HUES48 (cell line): Measurements from ENCODE around the gene KCP.
A peak's percentile ranks its signal among the peaks of the same experiment; 100 is the strongest.

Experiments
- H3K27ac ChIP-seq: one replicate; pipeline ENCODE4 v1.7.0; 2013; ENCODE audit warnings: low read depth, low read length, inconsistent platforms
- H3K27me3 ChIP-seq: 2 replicates; pipeline ENCODE4 v1.6.1; 2013; ENCODE audit warnings: mild to moderate bottlenecking, low read length; ENCODE audit not compliant: control insufficient read depth, insufficient read depth
- H3K36me3 ChIP-seq: 2 replicates; pipeline ENCODE4 v1.6.1; 2013; ENCODE audit warnings: low read length; ENCODE audit not compliant: control insufficient read depth, insufficient read depth
- H3K4me1 ChIP-seq: 2 replicates; pipeline ENCODE4 v1.6.1; 2013; ENCODE audit warnings: mild to moderate bottlenecking, low read length; ENCODE audit not compliant: control insufficient read depth, insufficient read depth
- H3K4me3 ChIP-seq: 2 replicates; pipeline ENCODE4 v1.5.1; 2013; ENCODE audit warnings: mild to moderate bottlenecking, low read depth, low read length
- H3K9ac ChIP-seq: 2 replicates; pipeline ENCODE4 v1.6.1; 2013; ENCODE audit warnings: mild to moderate bottlenecking, low read depth, low read length, moderate library complexity
- H3K9me3 ChIP-seq: 2 replicates; pipeline ENCODE4 v1.6.1; 2013; ENCODE audit warnings: low read length; ENCODE audit not compliant: control insufficient read depth, insufficient read depth

Gene KCP

GRCh38 chr7:128838109-128838779 is 72.3 kb downstream of the KCP start:
- H3K4me1 ChIP-seq: peaks cover 8% of the 10 kb centered on the region
- no peak overlapping the region for H3K4me3 ChIP-seq
- H3K27ac ChIP-seq: no peak overlapping the region
- no peaks in the 10 kb centered on the region for H3K9me3 ChIP-seq
- no peak overlapping the region for H3K9ac ChIP-seq
- H3K36me3 ChIP-seq: peaks cover 3% of the 10 kb centered on the region; the same call in 1 of the 2 replicates
- no peaks in the 10 kb centered on the region for H3K27me3 ChIP-seq

DNA sequence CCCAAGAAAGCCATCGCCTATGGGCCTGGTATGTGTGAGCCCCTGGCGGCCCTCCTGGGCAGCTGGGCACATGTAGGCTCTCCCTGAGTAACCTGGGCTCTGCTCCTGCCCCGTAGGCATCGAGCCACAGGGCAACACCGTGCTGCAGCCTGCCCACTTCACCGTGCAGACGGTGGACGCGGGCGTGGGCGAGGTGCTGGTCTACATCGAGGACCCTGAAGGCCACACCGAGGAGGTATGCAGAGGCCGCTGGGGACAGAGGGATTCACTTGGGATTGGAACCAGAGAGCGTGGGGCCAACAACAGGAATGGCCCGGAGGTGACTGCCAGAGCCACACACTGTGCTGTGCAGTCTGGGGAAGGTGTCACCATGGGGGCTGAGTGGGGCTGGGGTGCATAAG is 73.0 kb downstream of the KCP start:
- Histone ChIP-seq H3K27me3 (no peaks in the 10 kb centered on the region), H3K27ac (no peak overlapping the region), H3K4me1 (peaks cover 14% of the 10 kb centered on the region), H3K9me3 (no peaks in the 10 kb centered on the region), H3K4me3 (no peak overlapping the region), H3K36me3 (peaks cover 3% of the 10 kb centered on the region; the same call in 1 of the 2 replicates), H3K9ac (no peak overlapping the region)

DNA sequence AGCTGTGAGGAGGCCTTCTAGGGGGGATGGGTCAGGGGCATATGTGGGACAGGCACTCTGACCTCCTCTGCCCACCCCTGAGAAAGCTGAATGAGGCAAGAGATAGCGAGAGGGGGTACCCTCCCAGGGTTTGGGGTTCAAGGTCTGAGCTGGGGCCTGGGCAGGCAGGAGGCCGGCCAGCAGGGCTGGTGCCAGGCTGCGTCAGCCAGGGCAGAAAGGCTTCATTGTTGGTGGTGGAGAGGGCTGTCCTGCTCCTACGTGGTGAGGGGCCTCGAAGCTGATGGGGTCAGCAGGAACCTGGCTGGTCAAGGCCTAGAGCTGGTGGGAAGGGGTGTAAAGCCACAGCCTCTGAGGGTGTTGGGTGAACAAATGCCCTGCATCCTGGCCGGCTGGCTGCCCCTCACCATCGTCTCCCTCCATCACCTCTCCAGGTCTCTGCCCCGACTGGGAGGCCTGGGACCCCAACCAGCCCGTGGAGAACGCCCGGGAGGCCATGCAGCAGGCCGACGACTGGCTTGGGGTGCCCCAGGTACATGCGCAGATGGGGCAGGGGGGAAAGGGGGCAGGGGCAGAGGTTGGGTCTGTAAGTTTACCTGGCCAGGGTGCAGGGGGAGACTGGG is 73.7 kb downstream of the KCP start:
- Histone ChIP-seq H3K4me1 (peaks cover 17% of the 10 kb centered on the region), H3K36me3 (peaks cover 3% of the 10 kb centered on the region; the same call in 1 of the 2 replicates), H3K4me3 (no peak overlapping the region), H3K9me3 (no peaks in the 10 kb centered on the region), H3K9ac (no peak overlapping the region), H3K27ac (no peak overlapping the region), H3K27me3 (peaks cover under 1% of the 10 kb centered on the region; the same call in 1 of the 2 replicates)

DNA sequence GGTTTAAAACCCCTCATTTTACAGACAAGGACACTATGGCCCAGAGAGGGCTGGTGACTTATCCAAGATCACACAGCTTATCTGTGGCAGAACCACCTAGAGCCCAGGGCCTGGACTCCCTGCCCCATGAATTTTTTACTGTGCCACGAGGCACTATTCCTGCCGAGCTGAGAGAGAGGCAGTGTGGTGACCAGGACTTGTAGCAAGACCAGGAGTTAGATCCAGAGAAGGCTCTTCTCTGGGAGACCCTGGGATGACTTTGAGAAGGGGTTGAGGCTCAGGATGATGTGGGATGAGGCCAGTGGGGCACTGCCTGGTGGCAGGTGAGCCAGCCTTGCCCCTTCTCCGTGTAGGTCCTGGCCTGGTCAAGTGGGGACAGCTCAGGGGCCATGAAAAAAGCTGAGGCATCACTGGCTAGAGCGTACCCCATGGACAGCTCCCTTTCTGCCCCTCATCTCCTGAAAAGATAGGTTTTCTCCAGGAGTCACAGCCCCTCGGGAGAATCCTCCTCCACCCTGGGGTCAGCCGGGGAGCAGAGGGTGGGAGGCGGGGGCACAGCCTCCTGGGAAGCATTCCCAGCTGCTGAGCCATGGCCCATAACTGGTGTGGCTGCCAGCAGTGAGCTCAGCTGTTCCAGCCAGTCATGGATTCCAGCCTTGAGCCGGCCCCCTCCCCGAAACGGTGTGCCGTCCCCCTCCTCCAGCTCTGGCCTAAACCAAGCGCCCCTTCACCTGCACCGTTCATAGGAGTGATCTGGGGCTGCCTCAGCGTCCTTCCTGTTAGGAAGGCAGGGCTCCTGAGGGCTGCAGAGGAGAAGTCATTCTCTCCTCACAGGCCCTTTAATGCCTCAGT is 74.5 kb downstream of the KCP start:
- H3K9me3 ChIP-seq: no peaks in the 10 kb centered on the region
- peaks cover 3% of the 10 kb centered on the region; the same call in 1 of the 2 replicates for H3K36me3 ChIP-seq
- no peak overlapping the region for H3K9ac ChIP-seq
- H3K27me3 ChIP-seq: peaks cover 9% of the 10 kb centered on the region; the same call in 1 of the 2 replicates
- peaks cover 21% of the 10 kb centered on the region for H3K4me1 ChIP-seq
- H3K4me3 ChIP-seq: no peak overlapping the region
- no peak overlapping the region for H3K27ac ChIP-seq

DNA sequence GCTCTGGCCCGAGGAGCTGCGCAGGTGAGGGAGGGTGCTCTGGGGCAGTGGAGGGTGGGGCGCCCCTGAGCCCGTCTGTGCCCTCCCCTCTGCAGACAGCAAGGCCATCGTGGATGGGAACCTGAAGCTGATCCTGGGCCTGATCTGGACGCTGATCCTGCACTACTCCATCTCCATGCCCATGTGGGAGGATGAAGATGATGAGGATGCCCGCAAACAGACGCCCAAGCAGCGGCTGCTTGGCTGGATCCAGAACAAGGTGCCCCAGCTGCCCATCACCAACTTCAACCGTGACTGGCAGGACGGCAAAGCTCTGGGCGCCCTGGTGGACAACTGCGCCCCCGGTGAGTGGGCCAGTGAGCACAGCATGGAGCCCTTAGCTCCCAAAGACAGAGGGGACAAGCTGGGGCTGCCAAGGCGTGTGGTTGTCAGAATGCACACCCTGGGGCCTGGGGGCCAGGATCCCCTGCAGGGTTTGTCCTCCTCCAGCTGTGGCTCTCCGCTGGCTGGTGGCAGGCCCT is 75.2 kb downstream of the KCP start:
- no peak overlapping the region for H3K4me3 ChIP-seq
- H3K36me3 ChIP-seq: peaks cover 3% of the 10 kb centered on the region; the same call in 1 of the 2 replicates
- H3K27me3 ChIP-seq: peaks cover 16% of the 10 kb centered on the region
- no peak overlapping the region for H3K27ac ChIP-seq
- H3K9ac ChIP-seq: no peak overlapping the region
- H3K9me3 ChIP-seq: no peaks in the 10 kb centered on the region
- peaks cover 21% of the 10 kb centered on the region for H3K4me1 ChIP-seq

GRCh38 chr7:128833946-128834325 is 76.6 kb downstream of the KCP start:
- peaks cover 26% of the 10 kb centered on the region for H3K27me3 ChIP-seq
- H3K4me3 ChIP-seq: no peak overlapping the region
- H3K9ac ChIP-seq: no peak overlapping the region
- H3K27ac ChIP-seq: peak overlapping the region; percentile 83
- H3K4me1 ChIP-seq: peaks cover 27% of the 10 kb centered on the region
- no peaks in the 10 kb centered on the region for H3K9me3 ChIP-seq
- H3K36me3 ChIP-seq: peaks cover 3% of the 10 kb centered on the region; the same call in 1 of the 2 replicates

DNA sequence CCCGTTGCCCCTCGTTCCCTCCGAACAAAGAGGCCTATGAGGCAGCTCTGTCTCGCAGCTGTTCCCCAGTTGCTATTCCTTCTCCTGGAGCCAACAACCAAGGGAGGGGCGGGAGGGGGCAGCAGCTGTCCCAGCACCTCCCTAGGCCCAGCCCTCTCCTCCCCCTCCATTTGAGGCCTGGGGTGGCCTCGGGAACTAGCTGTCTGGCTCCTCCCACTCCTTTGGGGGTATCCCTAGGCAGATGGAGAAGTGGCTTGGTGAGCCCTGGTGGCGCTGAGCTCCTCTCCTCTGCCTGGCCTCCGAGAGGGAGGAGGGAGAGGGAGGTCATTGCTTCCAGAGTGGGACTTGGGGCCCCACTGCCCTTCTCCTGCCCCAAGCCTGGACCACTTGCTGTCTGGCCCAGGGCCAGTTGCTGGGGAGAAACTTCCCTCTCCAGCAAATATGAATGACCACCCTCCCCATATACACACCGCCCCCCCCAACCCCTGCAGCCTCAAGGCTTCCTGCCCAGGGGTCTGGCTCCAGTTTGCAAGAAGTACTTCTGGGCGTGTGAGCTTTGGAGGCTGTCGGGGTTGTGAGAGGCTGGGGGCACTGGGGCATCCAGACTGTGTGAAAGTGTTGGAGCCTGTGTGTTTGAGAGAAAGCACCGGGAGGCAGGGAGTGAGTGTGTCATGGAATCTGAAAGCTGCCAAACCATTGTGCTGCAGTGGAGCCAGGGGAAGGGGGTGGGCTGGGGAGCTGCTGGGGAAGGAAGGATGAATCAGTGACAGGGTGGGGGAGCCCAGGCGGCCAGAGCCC is 77.2 kb downstream of the KCP start:
- Histone ChIP-seq H3K4me3 (peak overlapping the region; percentile 55), H3K9me3 (no peaks in the 10 kb centered on the region), H3K27ac (peak overlapping the region; percentile 83), H3K4me1 (peaks cover 27% of the 10 kb centered on the region), H3K27me3 (peaks cover 29% of the 10 kb centered on the region), H3K9ac (no peak overlapping the region; the same call in 1 of the 2 replicates), H3K36me3 (peaks cover 3% of the 10 kb centered on the region; the same call in 1 of the 2 replicates)

- H3K4me3 ChIP-seq: peak overlapping the region; percentile 55
- no peak overlapping the region; the same call in 1 of the 2 replicates for H3K9ac ChIP-seq
- H3K9me3 ChIP-seq: no peaks in the 10 kb centered on the region
- peaks cover 29% of the 10 kb centered on the region for H3K27me3 ChIP-seq
- H3K4me1 ChIP-seq: peaks cover 32% of the 10 kb centered on the region
- no peaks in the 10 kb centered on the region; the same call in 1 of the 2 replicates for H3K36me3 ChIP-seq
- H3K27ac ChIP-seq: peak overlapping the region; percentile 83
These were observed 77.7 kb downstream of the KCP start for GRCh38 chr7:128832880-128833147.

GRCh38 chr7:128831994-128832879 is 78.3 kb downstream of the KCP start:
- no peak overlapping the region; the same call in 1 of the 2 replicates for H3K9ac ChIP-seq
- H3K27me3 ChIP-seq: peaks cover 29% of the 10 kb centered on the region
- peaks cover 37% of the 10 kb centered on the region for H3K4me1 ChIP-seq
- peak overlapping the region; percentile 77 for H3K4me3 ChIP-seq
- peak overlapping the region; percentile 83 for H3K27ac ChIP-seq
- no peaks in the 10 kb centered on the region for H3K9me3 ChIP-seq
- no peaks in the 10 kb centered on the region for H3K36me3 ChIP-seq
